CD1c-positive myeloid dendritic cell (primary cell): ENCODE measurements around the gene NPIPA1.
A peak's percentile ranks its signal among the peaks of the same experiment; 100 is the strongest.
"Not testable (repeated sequence)": the region's sequence is repeated elsewhere in the genome, so short reads cannot be mapped to it uniquely, and the experiment has no call there.

Experiments used
- DNase-seq: peaks from one replicate; pipeline ENCODE4 v3.0.0-alpha.2; 2016; ENCODE audit errors: extremely low spot score

The NPIPA1 gene

DNA sequence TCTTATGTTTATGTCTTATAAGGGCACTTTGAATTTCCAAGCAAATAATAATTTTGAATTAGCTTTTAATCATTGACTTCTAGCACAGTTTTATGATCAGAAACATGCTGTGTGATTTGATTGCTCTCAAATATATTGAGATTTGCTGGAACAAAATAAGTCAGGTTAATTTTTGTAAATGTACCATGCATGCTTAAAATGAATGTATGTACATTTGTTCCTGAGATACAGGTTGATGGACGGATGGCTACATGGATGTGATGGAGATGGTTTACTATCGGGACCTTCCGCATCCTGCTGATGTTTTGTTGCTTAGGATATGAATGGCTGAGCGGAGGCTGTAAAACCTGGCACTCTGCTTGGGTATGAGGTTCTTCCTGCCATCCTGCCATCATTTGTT, at the start of gene NPIPA1:
TSS of gene NPIPA1 (plus strand) at position 301 of the 400 bp plus-strand sequence. CDS start at position 301, 0 bp downstream.
- not testable (repeated sequence) for DNase-seq

DNA sequence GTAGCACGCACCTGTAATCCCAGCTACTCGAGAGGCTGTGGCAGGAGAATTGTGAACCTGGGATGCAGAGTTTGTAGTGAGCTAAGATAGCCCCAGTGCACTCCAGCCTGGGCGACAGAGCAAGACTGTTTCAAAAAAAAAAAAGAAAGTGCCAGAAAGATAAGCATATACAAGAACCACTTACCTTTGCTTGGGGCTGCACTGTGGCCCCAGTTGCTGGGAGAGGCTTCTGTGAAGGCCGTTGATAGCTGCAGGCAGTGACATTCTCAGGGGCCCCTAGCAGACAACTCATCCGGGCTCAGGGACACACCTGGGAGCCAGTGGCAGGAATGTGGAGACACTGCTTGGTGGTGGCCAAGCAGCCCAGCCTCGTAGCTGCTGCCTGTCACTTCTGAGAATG, 45.1 kb upstream of the NPIPA1 start:
- DNase-seq, result not testable (repeated sequence)

DNA sequence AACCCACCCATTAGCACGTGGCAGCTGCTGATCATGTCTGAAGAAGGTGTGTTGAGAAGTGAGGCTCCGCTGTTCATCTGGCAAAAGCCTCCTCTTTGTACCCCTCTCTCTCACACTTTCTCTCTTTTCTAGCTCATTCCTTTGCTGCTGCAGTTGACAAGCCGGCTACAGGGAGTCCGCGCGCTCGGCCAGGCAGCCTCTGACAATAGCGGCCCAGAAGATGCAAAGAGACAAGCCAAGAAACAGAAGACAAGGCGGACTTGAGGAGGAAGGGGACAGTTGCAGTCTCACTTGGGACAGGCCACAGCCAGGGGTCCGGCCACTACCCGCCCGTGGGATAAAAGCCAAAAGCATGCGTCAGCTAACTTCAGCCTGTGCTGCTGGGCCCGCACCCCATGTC, 41.9 kb upstream of the NPIPA1 start:
- DNase-seq, result not testable (repeated sequence)

GRCh38 chr16:14896023-14896422, 41.2 kb upstream of the NPIPA1 start:
- not testable (repeated sequence) for DNase-seq

- not testable (repeated sequence) for DNase-seq
Observed at GRCh38 chr16:14897006-14897664, 40.1 kb upstream of the NPIPA1 start.

- not testable (repeated sequence) for DNase-seq
Observed at GRCh38 chr16:14898162-14898561, 39.1 kb upstream of the NPIPA1 start.

DNA sequence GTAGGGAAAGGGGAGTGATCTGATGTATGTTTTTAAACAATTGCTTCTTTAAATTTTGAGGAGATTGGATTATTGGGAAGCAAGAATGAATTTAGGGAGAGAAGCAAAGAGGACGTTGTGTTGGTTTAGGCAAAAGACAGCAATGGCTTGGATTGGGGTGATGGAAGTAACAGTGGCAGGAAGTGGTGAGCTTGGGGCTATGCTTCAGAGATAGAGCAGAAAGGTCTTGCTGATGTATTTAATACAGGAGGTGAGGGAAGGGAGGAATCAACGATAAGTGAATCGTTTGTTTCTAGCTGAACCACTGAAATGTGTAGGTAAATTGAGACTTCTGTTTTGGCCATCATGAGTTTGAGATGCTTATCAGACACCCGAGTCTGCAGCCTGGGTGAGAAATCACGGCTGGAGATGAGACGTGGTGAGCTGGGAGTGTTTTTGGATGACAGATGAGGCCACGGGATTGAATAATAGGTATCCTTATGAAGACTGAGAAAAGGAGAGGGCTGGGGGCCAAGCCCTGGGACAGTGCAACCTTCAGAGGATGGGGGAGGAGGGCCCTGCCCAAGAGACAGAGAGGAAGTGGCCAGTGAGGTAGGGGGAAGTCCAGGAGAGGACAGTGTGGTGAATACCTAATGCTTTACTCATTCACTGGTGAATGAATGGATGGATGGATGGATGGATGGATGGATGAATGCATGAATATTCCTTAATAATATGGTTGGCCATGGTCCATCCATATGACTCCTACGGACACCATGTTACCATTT, 33.9 kb upstream of the NPIPA1 start:
- not testable (repeated sequence) for DNase-seq

GRCh38 chr16:14909744-14910143, 27.5 kb upstream of the NPIPA1 start:
- not testable (repeated sequence) for DNase-seq

- DNase-seq, result not testable (repeated sequence)
Observed at GRCh38 chr16:14910833-14911629, 26.2 kb upstream of the NPIPA1 start.

DNA sequence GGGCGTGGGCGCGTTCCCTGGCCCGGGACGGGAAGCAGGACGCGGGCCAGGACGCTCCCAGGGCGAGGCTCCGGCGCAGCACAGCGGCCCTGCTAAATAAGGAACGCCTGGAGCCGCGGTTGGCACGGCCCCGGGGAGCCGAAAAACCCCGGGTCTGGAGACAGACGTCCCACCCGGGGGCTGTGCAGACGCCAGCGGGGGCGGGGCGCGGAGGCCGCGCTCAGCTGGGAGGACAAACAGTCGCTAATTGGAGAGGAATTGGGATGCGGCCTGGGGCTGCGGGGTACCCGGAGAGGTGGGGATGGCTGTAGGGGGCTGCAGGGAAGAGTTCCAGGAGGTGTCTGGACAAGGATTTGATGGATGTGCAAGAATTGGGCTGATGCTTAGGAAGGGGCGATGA, 25.3 kb upstream of the NPIPA1 start:
- not testable (repeated sequence) for DNase-seq

- DNase-seq, result not testable (repeated sequence)
Observed at GRCh38 chr16:14912588-14912987, 24.7 kb upstream of the NPIPA1 start.

DNA sequence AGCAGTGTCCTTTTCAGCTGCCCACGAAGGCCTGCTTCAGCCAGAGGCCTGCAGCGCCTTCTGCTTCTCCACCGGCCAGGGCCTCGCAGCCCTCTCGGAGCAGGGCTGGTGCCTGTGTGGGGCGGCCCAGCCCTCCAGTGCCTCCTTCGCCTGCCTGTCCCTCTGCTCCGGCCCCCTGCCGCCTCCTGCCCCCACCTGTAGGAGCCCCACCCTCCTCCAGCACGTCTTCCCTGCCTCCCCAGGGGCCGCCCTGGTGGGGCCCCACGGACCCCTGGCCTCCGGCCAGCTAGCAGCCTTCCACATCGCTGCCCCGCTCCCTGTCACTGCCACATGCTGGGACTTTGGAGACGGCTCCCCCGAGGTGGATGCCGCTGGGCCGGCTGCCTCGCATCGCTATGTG, 18.7 kb upstream of the NPIPA1 start:
- not testable (repeated sequence) for DNase-seq

GRCh38 chr16:14919837-14920600, 17.2 kb upstream of the NPIPA1 start:
- not testable (repeated sequence) for DNase-seq

DNA sequence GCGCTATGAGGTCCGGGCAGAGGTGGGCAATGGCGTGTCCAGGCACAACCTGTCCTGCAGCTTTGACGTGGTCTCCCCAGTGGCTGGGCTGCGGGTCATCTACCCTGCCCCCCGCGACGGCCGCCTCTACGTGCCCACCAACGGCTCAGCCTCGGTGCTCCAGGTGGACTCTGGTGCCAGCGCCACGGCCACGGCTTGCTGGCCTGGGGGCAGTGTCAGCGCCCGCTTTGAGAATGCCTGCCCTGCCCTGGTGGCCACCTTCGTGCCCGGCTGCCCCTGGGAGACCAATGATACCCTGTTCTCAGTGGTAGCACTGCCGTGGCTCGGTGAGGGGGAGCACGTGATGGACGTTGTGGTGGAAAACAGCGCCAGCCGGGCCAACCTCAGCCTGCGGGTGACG, 15.0 kb upstream of the NPIPA1 start:
- not testable (repeated sequence) for DNase-seq

GRCh38 chr16:14922968-14923367, 14.3 kb upstream of the NPIPA1 start:
- not testable (repeated sequence) for DNase-seq

DNA sequence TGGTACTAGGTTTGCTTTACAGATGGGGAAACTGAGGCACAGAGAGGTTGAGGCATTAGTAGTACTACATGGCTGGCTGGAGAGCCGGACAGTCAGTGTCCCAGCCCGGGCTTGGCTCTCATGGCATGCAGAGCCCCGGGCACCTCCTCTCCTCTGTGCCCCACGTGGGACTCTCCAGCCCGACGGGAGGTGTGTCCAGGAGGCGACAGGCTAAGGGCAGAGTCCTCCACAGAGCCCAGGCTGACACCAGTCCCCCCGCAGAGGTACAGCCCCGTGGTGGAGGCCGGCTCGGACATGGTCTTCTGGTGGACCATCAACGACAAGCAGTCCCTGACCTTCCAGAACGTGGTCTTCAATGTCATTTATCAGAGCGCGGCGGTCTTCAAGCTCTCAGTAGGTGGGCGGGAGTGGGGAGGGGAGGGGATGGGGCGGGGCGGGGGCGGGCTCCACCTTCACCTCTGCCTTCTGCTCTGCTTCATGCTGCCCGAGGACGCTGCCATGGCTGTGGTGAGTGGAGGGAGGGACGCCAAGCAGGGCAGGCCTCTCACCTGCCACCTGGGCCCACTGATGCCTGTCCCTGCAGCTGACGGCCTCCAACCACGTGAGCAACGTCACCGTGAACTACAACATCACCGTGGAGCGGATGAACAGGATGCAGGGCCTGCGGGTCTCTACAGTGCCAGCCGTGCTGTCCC, 13.7 kb upstream of the NPIPA1 start:
- DNase-seq, result not testable (repeated sequence)

- DNase-seq, result not testable (repeated sequence)
Observed at GRCh38 chr16:14924359-14924758, 12.9 kb upstream of the NPIPA1 start.

DNA sequence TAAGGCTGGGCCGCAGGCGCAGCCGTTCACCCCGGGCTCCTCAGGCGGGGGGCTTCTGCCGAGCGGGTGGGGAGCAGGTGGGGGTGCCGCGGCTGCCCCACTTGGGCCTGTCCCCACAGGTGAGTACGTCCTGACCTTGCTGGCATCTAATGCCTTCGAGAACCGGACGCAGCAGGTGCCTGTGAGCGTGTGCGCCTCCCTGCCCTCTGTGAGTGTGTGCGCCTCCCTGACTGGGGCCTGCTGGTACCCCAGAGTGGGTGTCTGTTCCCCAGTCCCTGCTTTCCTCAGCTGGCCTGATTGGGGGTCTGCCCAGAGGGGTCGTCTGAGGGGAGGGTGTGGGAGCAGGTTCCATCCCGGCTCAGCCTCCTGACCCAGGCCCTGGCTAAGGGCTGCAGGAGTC, 12.3 kb upstream of the NPIPA1 start:
- DNase-seq, result not testable (repeated sequence)

DNA sequence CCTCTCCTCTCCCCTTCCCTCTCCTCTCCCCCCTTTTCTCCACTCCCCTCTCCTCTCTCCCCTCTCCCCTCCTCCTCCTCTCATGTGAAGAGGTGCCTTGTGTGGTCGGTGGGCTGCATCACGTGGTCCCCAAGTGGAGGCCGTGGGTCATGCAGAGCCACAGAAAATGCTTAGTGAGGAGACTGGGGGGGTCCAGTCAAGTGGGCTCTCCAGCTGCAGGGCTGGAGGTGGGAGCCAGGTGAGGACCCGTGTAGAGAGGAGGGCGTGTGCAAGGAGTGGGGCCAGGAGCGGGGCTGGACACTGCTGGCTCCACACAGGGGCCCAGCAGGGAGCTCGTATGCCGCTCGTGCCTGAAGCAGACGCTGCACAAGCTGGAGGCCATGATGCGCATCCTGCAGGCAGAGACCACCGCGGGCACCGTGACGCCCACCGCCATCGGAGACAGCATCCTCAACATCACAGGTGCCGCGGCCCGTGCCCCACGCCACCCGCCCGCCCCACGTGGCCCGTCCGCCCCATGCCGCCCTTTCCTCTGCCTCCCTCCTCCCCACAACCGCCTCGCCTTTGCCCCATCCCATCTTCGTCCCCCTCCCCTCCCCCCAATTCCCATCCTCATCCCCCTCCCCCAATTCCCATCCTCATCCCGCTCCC, 9.1 kb upstream of the NPIPA1 start:
- peak; percentile 0 for DNase-seq

DNA sequence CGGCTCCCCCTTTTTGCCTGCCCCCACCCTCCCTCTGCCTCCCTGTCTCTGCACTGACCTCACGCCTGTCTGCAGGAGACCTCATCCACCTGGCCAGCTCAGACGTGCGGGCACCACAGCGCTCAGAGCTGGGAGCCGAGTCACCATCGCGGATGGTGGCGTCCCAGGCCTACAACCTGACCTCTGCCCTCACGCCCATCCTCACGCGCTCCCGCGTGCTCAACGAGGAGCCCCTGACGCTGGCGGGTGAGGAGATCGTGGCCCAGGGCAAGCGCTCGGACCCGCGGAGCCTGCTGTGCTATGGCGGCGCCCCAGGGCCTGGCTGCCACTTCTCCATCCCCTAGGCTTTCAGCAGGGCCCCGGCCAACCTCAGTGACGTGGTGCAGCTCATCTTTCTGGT, 8.1 kb upstream of the NPIPA1 start:
- DNase-seq, result not testable (repeated sequence)
